CD4-positive, alpha-beta T cell treated with Interleukin-2 at 100 ng/mL for 4 hours (primary cell): ENCODE measurements around the gene AKT2.

Experiments
- DNase-seq: peaks from one replicate; pipeline ENCODE4 v3.0.0-alpha.2; 2020; ENCODE audit warnings: low spot score

The AKT2 gene

DNA sequence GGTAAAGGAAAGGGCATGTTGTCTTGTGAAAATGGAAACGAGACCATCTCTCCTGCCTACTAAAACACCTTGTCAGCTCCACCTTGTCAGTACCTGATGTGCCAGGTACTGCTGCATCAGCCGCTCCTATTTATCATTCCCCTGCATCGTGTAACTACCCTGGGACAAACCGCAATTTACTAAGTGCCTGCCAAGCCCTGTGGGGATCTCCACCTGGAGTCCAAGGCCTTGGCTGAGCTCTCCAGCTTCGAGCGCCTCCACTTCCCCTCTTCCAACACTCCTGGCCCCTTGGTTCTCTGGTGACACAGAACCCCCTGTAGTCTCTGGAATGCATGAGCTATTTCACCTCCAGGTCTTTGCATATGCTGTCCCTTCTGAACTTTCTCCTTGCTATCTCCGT lies 32.8 kb downstream of the AKT2 start:
- DNase-seq = no peak

DNA sequence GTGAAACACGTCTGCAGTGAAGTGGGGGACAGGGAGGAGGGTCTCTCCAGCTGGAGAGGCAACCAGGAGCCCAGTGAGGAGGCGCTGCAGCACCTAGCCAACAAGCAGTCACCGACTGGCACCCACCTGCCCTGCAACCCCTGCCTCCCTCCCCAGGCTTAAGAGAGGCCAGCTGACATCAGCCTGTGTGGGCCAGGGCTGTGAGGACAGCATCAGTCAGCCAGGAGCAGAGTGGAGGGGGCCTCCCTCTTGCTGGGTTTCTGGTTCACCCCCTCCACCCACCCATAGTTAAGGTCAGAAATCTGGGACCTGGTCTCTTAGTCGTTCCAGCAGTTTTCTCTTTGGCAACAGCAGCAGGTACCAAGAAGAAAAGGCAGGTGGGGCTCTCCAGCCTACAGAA lies 33.2 kb downstream of the AKT2 start:
- no peak for DNase-seq

DNA sequence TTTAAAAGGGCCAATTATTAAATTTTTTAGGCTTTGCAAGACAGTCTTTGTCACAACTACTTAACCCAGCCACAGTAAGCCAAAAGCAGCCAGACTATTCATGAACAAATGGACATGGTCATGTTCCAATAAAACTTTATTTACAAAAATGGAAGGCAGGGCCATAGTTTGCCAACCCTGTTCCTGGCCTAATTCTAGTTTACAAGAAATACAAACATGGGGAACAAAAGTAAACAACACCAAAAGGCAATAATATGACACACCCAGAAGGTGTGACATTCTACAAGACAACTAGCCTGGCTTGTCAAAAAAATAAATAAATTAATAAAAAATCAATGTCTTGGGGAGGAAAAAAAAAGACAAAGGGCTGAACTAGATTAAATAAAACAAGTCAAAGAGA lies 33.9 kb downstream of the AKT2 start:
- DNase-seq = no peak

DNA sequence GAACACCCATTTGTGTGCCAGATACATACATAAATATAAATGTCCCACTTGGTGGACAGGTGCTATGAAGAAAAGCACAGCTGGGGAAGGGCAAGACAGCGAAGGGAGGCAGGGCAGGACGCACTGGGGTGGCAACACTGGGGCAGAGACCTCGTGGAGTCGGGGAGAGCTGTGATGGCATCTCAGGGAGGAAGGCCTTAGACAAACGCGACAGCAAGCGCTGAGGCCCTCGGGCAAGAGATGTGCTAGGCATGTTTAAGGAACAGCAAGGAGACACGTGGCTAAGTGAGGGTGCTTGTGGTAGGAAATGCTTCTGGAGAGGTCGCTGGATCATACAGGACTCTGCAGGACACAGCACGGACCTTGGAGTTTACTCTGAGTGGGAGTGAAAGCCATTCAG lies 35.4 kb downstream of the AKT2 start:
- DNase-seq = no peak

DNA sequence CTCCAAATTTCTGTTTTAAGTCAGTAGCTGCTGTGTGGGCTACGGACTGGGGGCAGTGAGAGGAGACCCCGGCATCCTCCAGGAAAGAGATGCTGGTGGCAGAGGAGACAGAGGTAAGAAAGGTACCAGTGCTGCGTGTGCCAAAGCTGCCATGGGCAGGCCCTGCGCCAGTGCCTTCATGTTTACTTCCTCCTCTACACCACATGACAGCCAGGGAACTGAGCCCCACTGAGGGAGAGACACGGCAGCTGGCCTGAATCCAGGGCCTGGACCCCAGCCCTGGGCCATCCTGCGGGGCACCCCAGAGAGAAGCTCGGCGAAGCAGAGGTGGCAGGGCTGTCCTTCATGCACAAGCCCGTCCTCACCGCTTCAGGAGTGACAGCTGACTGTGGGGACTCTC lies 35.9 kb downstream of the AKT2 start:
- no peak for DNase-seq

DNA sequence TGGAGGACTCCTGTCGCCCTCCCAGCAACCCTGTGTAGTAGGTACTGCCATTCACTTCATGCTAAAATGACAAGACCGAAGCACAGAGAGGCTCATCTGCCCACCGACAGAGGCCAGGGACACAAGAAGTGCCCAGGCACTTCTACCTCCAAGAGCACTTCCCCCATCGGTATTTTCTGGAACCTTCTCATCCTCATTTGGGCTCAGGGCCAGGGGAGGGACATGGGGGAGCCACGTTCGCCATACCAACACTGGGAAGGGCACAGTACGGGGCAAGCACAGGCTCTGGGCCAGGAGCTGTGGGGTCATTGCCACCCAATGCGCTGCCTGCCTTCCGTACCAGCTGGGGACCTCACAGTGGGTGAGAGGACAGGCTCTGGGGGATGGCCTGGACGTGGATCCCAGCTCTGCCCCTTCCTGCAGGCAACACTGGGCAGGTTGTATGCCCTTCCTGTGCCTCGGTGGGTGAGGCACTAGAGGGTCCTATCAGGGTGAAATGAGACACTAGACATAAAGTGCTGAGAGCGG lies 37.3 kb downstream of the AKT2 start:
- no peak for DNase-seq

DNA sequence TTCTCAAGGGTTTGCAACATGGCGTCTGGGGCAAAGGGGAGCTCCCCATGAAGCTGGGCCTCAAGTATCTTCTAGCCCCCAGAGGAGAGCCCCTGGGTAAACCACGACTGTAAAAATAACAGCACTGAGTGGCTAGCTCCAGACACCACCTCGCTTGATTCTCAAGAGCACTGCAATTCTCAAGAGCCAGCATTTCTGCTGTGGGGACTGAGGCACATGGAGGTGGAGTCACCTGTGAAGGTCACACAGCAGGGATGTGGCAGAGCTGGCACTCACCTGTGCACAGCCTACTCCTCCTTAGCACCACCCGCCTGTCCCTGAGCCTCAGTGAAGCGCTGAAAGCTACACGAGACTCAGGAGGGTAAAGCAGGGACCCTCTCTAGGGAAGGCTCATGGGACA lies 38.0 kb downstream of the AKT2 start:
- no peak for DNase-seq

DNA sequence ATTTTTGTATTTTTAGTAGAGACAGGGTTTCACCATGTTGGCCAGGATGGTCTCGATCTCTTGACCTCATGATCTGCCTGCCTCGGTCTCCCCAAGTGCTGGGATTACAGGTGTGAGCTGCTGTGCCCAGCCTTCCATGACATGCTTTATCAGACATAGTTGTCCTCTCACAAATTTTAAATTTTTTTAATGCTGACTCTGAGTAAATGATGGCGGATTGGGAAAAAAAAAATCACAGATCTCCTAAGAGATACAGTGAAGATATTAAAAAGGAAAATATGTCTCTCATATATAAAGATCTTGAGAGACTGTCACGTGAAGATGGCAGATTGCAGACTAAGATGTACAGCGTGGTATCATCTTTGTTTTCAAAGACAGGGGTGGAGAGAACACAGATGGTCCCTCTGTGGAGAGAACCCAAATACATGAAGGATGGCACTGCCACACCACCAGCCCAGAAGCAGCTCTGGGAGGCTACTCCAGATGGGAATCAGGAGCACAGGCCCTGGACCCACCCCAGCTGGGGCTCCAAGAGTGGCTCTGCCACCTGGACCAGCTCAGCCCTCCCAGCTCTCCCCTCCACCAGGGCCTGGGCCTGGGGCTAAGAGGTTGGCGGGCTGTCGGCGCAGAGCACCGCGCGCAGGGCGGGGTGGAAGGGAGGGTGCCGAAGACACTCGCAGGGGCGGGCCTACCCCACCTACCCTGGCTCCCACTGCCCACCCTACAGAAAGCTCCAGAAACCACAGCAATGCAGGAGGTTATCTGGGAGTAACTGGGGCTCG lies 38.7 kb downstream of the AKT2 start:
- no peak for DNase-seq

DNA sequence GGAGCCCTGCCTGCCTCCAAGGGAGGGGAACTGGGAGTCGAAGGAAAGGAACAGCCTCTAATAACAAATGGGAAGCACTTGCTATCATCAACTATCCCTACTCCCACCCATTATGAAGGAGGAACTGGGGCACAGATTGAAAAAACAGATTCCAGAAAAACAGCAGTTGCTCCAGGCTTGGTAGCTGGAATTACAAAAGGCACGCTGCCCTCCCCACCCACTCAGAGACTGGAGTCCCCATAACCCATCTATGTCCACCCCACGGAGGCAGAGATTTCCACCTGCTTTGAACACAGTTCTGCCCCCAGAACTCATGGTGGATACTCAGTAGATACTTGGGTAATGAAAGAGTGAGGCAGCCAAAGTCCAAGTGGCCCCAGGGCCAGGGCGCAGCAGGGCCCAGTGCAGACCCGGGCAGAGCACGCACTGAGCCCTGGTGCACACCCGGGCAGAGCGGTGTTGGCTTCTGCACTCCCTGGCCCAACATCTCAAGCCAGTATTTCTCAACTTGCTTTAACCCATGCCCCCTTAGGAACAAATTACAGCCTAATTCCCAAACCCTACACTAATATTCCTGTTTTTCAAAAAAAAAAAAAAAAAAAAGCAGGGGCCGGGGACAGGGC lies 39.5 kb downstream of the AKT2 start:
- DNase-seq = no peak

DNA sequence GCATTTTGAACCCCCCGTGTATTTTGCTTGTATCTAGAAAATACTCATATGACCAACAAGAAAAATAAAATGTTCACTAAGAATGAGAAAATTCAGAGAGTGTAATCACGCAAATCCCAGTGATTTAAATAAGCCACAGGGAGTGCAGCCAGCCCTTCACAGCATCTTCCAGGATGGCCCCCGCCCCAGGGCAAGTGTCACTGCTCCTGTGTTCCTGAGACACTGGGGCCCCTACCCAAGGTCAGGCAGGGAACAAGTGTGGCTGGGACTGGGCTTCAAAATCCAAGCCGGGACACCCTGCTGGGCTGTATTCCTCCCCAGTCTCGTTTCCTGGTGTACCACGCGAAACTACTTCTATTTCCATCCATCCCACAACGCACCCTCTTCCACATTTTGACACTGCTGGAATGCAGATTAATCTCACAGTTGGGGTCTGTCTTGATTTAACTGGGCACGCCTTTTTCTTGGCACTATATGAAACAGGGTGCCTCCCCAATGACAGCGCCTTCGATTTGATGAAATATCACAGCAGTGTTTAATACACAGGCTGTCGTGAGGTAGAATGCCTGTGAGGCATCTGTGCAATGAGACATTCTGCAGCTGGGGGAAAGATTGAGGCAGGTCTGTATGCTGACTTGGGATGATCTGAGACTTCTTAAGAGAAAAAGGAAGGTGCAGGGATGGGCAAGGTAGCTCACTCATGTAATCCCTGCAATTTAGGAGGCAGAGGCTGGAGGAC lies 40.4 kb downstream of the AKT2 start:
- DNase-seq = no peak

DNA sequence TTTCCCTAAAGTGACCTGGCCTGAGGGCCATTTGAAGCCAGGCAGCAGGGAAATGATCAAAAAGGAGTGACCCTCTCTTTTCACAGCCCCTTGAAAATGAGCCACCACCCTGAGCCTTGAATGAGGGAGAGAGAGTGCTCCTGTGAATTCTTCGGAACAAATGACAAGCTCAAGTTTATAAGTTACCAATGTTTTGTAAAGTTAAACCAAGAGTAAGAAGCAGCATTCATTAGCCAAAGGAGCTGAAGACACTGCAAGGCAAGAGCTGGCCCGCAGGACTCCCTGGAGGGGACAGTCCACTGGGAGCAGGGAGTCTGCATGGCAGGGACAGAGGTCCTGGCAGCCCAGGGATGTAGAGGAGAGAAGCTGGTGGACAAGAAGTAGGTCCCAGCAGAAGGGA lies 42.0 kb downstream of the AKT2 start:
- DNase-seq = no peak

DNA sequence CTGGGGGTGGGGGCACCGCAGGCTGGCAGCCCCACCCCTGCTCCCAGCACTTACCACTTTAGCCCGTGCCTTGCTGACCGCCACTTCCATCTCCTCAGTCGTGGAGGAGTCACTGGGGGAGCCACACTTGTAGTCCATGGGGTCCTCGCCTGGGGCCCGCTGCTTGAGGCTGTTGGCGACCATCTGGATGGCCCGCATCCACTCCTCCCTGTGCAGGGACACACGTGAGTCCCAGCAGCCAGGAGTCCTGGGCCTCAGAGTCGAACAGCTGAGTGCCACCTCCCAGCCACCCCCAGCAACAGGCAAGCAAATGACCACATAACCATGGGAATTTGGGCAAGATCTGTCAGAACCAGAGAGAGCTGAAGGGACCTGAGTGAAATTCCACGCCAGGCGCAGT lies 42.7 kb downstream of the AKT2 start:
- no peak for DNase-seq

DNA sequence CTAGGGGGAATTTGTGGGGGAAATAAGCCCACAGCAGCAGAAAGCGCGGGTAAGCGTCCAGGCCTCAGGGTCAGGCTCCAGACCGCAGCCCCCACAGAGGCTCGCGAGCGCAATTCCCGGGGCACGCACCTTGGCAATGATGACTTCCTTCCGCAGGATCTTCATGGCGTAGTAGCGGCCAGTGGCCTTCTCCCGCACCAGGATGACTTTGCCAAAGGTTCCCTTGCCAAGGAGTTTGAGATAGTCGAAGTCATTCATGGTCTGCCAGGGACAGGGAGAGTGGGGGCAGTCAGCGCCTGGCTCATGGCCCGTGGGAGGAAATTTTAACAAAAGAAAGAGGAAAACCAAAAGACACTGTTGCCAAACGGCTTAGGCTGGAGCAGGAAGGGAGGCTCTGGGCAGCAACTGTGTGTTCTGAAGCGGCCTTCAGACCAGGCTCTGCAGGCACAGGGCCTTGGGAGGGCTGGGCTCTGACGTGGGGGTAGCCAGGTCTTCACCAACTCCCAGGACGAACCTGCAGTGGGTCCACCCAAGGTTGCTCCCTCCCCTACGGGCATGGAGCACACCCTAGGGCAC lies 43.2 kb downstream of the AKT2 start:
- no peak for DNase-seq

DNA sequence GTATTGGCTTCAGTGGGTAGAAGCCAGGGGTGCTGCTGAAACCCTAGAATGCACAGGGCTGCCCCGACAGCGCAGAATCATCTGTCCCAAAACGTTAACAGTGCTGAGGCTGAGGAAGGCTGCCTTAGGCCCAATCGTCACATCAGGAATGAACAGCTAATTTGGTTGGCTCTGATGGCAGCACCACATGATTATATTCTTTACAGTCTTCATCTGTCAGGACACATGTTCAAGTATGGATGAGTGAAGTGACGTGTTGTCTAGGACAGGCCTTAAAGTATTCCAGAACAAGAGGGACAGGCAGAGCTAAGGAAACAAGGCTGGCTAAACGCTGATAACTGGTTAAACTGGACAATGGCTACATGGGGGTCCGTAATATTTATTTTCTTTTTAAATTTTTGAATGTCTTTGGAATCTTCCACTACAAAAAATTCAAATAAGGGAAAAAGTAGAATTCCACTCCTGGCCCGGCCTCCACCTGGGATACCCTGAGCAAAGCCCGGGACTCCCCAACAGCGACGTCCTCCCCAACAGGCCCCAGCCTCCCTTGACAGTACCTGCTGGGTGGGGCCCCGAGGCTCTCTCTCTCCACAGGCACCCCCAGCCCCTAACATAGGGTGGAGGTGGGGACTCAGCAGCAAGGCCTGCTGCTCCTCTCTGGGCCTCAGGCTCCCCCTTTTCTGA lies 43.9 kb downstream of the AKT2 start:
- no peak for DNase-seq

DNA sequence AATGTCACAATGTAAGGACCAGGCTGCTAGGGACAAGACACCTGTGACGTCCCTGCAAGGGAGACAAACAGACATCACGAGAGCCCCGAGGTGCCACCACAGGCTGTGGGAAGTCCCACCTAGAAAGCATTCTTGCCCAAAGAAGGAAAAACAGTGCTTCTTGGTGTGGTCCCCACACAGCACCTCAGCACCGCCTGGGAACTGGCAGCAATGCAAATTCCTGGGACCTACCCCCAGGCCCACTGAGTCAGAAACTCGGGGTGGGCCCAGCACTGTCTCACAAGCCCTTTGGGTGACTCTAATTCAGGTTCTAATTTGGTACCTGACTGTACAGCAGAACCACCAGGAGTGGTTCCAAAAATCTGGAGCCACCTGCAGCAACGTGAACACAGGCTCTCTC lies 44.8 kb downstream of the AKT2 start:
- no peak for DNase-seq

DNA sequence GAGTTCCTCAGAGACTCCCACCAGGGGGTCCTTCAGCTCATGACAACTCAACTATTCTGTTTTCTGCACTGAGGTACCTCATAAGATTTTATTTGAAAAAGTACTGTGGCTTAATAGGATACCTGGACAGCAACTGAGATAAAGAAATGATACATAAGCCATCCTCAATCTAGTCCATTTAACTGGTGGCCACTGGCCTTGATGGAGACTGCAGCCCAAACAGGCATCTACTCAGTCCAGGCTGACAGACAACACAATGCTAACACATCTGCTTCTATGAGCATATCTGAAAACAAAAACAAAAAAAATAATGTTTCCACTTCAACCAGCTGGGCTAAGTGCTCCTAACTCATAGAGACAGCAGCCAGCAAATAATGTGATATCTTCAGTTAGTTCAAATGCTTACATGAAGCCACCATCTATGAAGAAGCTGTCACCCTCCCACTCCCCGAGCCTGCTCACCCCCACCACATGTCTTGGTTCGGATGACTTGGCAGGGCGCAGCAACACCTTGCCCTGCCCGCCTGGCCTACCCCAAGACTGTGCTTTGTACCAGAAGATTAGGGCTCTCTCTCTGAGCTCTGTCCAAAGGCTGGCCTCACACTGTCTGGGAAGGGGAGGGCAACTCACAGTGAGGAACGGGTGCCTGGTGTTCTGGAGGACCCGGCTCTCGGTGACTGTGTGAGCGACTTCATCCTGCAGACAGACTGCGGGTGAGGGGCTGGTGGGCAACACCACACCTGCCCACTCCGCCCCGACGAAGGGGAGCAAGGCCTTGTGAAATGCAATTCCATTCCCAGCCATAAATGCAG lies 45.5 kb downstream of the AKT2 start:
- DNase-seq = no peak

DNA sequence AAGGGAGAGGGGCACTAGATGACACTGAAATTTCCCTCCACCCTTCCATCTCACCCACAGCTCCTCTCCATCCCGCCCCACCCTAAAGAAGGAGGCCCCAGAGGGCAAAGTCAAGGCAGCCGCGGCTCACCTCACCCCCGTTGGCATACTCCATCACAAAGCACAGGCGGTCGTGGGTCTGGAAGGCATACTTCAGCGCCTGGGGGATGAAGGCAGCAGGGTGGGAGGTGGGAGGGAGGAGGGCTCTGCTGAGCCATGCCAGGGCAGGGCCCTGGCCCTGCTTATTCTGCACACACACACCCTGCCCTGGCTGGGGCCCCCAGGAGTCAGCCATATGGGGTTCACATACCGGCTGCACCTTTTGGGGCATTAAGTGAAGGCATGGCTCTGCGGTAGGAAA lies 46.4 kb downstream of the AKT2 start:
- DNase-seq = no peak

DNA sequence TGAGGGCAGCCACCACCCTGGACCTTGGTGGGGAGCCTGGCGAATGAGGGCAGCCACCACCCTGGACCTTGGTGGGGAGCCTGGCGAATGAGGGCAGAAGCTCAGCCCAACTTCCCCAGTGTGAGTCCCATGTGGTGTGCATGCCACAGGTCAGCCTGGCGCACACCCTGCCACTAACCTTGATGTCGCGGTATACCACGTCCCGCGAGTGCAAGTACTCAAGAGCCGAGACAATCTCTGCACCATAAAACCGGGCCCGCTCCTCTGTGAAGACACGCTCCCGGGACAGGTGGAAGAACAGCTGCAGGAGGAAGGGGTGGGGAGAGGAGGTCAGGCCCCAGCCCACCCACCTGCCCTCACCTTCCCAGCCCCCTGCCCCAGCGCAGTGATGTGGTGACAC lies 47.4 kb downstream of the AKT2 start:
- DNase-seq = no peak

DNA sequence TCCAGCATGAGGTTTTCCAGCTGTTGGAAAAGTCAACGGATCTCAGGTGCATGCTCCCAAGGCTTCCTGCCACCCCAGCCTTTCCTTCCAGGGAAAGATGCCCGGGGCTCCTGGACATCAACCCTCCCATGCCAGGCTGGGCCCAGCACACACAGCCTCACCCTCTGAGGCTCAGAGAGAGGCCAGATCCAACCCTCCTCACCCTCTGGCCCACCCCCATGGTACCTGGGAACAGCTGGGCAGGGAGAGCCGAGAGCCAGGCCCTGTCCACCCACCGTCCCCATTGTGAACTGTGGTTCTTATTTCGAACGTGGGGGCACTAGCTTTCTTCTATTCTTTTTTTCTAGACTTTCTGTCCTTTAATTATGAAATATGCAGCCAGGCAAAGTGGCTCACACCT lies 48.8 kb downstream of the AKT2 start:
- DNase-seq = no peak

DNA sequence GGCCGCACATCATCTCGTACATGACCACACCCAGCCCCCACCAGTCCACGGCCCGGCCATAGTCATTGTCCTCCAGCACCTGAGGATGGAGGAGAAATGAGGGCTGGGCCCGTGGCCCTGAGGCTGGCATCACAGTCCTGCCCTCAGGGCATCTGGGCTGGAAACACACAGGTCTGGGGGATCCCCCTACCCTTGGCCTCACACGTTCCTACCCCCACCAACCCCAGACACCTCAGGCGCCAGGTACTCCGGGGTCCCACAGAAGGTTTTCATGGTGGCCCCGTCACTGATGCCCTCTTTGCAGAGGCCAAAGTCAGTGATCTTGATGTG lies 49.2 kb downstream of the AKT2 start:
- DNase-seq = no peak

DNA sequence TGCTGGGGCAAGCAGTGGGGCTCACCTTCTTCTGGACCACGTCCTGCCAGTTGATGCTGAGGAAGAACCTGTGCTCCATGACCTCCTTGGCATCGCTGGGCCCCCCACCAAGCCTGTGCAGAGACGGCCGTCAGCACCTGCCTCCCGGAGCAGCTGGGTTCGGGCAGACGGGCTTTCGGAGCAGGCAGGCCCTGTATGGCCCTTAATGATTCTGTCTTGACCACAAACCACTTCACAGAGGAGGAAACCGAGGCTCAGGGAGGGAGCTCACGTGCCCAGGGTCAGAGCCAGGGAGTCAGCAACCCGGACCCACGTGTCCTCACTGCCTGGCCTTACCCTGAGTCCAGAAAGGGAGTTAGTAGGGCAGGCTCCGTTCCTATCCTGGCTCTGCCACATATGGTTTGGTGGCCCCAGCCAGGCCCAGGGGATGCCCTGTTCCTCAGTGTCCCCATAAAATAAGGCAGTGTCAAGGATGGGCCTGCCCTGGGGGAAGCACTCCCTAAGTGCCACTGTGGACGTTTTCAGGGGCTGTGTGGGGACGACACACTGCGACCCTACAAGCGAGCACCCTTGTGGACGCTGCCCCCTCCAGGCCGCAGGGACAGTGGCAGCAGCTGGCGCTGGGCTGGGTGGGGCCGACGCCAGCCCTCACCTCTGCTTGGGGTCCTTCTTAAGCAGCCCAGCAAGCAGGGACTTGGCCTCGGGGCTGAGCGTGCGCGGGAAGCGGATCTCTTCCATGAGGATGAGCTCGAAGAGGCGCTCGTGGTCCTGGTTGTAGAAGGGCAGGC lies 49.7 kb downstream of the AKT2 start:
- DNase-seq = no peak
